Left forelimb (tissue), 1 donor: ENCODE data around the gene PHOSPHO1.

Experiments
- DNase-seq: peaks from one replicate; pipeline ENCODE4 v3.0.0-alpha.2; 2018; ENCODE audit warnings: low spot score

Gene PHOSPHO1

GRCh38 chr17:49242813-49243212 is 12.2 kb upstream of the PHOSPHO1 start:
- no peak for DNase-seq

- DNase-seq = no peak
Observed at GRCh38 chr17:49241692-49242397, 11.3 kb upstream of the PHOSPHO1 start.

- no peak for DNase-seq
Observed at GRCh38 chr17:49241040-49241439, 10.5 kb upstream of the PHOSPHO1 start.

- DNase-seq = no peak
Observed at GRCh38 chr17:49240619-49241018, 10.0 kb upstream of the PHOSPHO1 start.

- DNase-seq = no peak
Observed at GRCh38 chr17:49239963-49240362, 9.4 kb upstream of the PHOSPHO1 start.

GRCh38 chr17:49235896-49236295 is 5.3 kb upstream of the PHOSPHO1 start:
- no peak for DNase-seq

GRCh38 chr17:49234509-49235080 is 4.0 kb upstream of the PHOSPHO1 start:
- DNase-seq = no peak

- no peak for DNase-seq
Observed at GRCh38 chr17:49231563-49231894, 942 bp upstream of the PHOSPHO1 start.

GRCh38 chr17:49229805-49230600 is 584 bp downstream of the PHOSPHO1 start:
- no peak for DNase-seq

- no peak for DNase-seq
Observed at GRCh38 chr17:49229076-49229804, 1.3 kb downstream of the PHOSPHO1 start.

- DNase-seq = no peak
Observed at GRCh38 chr17:49227436-49228261, 2.9 kb downstream of the PHOSPHO1 start.

- no peak for DNase-seq
Observed at GRCh38 chr17:49226771-49227435, 3.7 kb downstream of the PHOSPHO1 start.

GRCh38 chr17:49225554-49226236 is 4.9 kb downstream of the PHOSPHO1 start:
- no peak for DNase-seq

- no peak for DNase-seq
Observed at GRCh38 chr17:49224997-49225337, 5.6 kb downstream of the PHOSPHO1 start.

GRCh38 chr17:49224198-49224996 is 6.2 kb downstream of the PHOSPHO1 start:
- DNase-seq = no peak

- DNase-seq = no peak
Observed at GRCh38 chr17:49223517-49224197, 6.9 kb downstream of the PHOSPHO1 start.

GRCh38 chr17:49223168-49223516 is 7.4 kb downstream of the PHOSPHO1 start:
- no peak for DNase-seq

GRCh38 chr17:49219987-49220386 is 10.6 kb downstream of the PHOSPHO1 start:
- DNase-seq = no peak
